H1 (cell line): ENCODE results near the gene DMBX1. TPM values are rescaled to one million over a fixed set of nuclear protein-coding genes. Genes with fewer than 3 reads are reported as not detected.

Source experiments
- CTCF ChIA-PET: fragments of 300-600 bp; sonication (Branson Sonifier 250); formaldehyde crosslinking; loops from one replicate; lab custom pipeline; 2021; ENCODE audit not compliant: partially characterized antibody; lab: Charles Lee
- POLR2A ChIA-PET: fragments of 300-600 bp; sonication (Branson Sonifier 250); formaldehyde crosslinking; loops from one replicate; lab custom pipeline; 2021; ENCODE audit warnings: inconsistent platforms; ENCODE audit not compliant: partially characterized antibody; lab: Charles Lee
- DNase-seq, 2 experiments: peaks; one replicate each; pipeline versions ENCODE4 v3.0.0 to v3.0.0-alpha.2; 2010 to 2022; ENCODE audit warnings: low spot score in 2 of 2, low read depth in 1 of 2, mixed read lengths in 1 of 2
- FAIRE-seq: peaks from 2 replicates; lab custom pipeline; 2011; peaks lifted over from hg19 to GRCh38; lab: Jason Lieb, UNC
- H2AFZ ChIP-seq: 2 replicates; pipeline ENCODE4 v1.8.1; 2012; ENCODE audit warnings: low read length, inconsistent platforms
- H2AK5ac ChIP-seq: 2 replicates; pipeline ENCODE4 v1.6.1; 2013; ENCODE audit warnings: low read depth, low read length
- H2BK120ac ChIP-seq: replicated peaks from 2 replicates; pipeline ENCODE3; 2013; ENCODE audit warnings: low read depth, low read length, inconsistent platforms
- H2BK12ac ChIP-seq: 2 replicates; pipeline ENCODE4 v1.6.1; 2013; ENCODE audit warnings: low read depth, low read length
- H2BK15ac ChIP-seq: 2 replicates; pipeline ENCODE4 v1.6.1; 2013; ENCODE audit warnings: low read length
- H2BK20ac ChIP-seq: 2 replicates; pipeline ENCODE4 v1.6.1; 2013; ENCODE audit warnings: low read length
- H2BK5ac ChIP-seq: 2 replicates; pipeline ENCODE4 v1.6.1; 2013; ENCODE audit warnings: low read depth, low read length
- H3K14ac ChIP-seq: 2 replicates; pipeline ENCODE4 v1.6.1; 2013; ENCODE audit warnings: inconsistent platforms; ENCODE audit not compliant: insufficient read length
- H3K18ac ChIP-seq: 2 replicates; pipeline ENCODE4 v1.6.1; 2013; ENCODE audit warnings: low read length; ENCODE audit errors: extremely low read depth
- H3K23ac ChIP-seq: 2 replicates; pipeline ENCODE4 v1.6.1; 2013; ENCODE audit warnings: inconsistent platforms; ENCODE audit not compliant: insufficient read length
- H3K23me2 ChIP-seq: 2 replicates; pipeline ENCODE4 v1.6.1; 2013; ENCODE audit warnings: low read depth, low read length
- H3K27ac ChIP-seq: 2 replicates; pipeline ENCODE4 v1.6.1; 2011; ENCODE audit warnings: low read depth, low read length, inconsistent platforms
- H3K27me3 ChIP-seq, 4 experiments: replicated peaks in 1 of 4; 1 replicate in 1 of 4; 2 replicates in 3 of 4; pipeline versions ENCODE4 v1.6.1 to v1.8.1; 2011 to 2013; ENCODE audit warnings: low read length in 3 of 4, mild to moderate bottlenecking in 3 of 4, inconsistent platforms in 2 of 4, mixed read lengths in 2 of 4, moderate library complexity in 1 of 4; ENCODE audit not compliant: control insufficient read depth in 3 of 4, insufficient read depth in 3 of 4; ENCODE audit errors: extremely low read depth in 1 of 4
- H3K36me3 ChIP-seq, 4 experiments: 2 replicates each; pipeline versions ENCODE4 v1.6.1 to v1.8.1; 2011 to 2013; ENCODE audit warnings: mild to moderate bottlenecking in 4 of 4, low read length in 3 of 4, moderate library complexity in 2 of 4, control low read depth in 1 of 4, inconsistent platforms in 1 of 4; ENCODE audit not compliant: insufficient read depth in 4 of 4, control insufficient read depth in 2 of 4
- H3K4ac ChIP-seq: replicated peaks from 2 replicates; pipeline ENCODE3; 2013; ENCODE audit warnings: low read length, low read depth, mixed read lengths, inconsistent platforms; ENCODE audit not compliant: insufficient read length
- H3K4me1 ChIP-seq, 4 experiments: replicated peaks in 1 of 4; 1 replicate in 1 of 4; 2 replicates in 3 of 4; pipeline versions ENCODE4 v1.6.1 to v1.8.1; 2011 to 2013; ENCODE audit warnings: low read length in 3 of 4, inconsistent platforms in 2 of 4, mixed read lengths in 1 of 4; ENCODE audit not compliant: insufficient read depth in 4 of 4, control insufficient read depth in 3 of 4
- H3K4me2 ChIP-seq, 2 experiments: 2 replicates each; pipeline versions ENCODE4 v1.6.1 to v1.8.1; 2011 to 2013; ENCODE audit warnings: low read depth in 2 of 2, low read length in 2 of 2, control low read depth in 1 of 2, inconsistent platforms in 1 of 2, mild to moderate bottlenecking in 1 of 2; ENCODE audit not compliant: insufficient read depth in 1 of 2
- H3K4me3 ChIP-seq, 4 experiments: fragments of 200-600, 300-600 bp in 1 of 4; sonication (generic), shearing (Covaris generic), sonication (Bioruptor Twin) in 1 of 4; 2 replicates each; pipeline versions ENCODE4 v1.5.1 to v1.8.1; 2011 to 2016; ENCODE audit warnings: low read length in 4 of 4, low read depth in 3 of 4, control low read depth in 2 of 4, inconsistent platforms in 2 of 4, mild to moderate bottlenecking in 2 of 4, mixed read lengths in 1 of 4, moderate library complexity in 1 of 4; ENCODE audit not compliant: insufficient read depth in 2 of 4; ENCODE audit errors: extremely low read depth in 1 of 4
- H3K56ac ChIP-seq: replicated peaks from 2 replicates; pipeline ENCODE3; 2013; ENCODE audit warnings: low read depth, mild to moderate bottlenecking, mixed read lengths, low read length, inconsistent platforms; ENCODE audit not compliant: insufficient read length
- H3K79me1 ChIP-seq: 2 replicates; pipeline ENCODE4 v1.6.1; 2013; ENCODE audit warnings: low read depth, low read length, control low read depth
- H3K79me2 ChIP-seq, 2 experiments: 2 replicates each; pipeline versions ENCODE4 v1.6.1 to v1.8.1; 2012 to 2013; ENCODE audit warnings: low read length in 2 of 2, mild to moderate bottlenecking in 2 of 2, inconsistent platforms in 1 of 2; ENCODE audit not compliant: insufficient read depth in 2 of 2, control insufficient read depth in 1 of 2
- H3K9ac ChIP-seq, 4 experiments: replicated peaks in 1 of 4; 1 replicate in 1 of 4; 2 replicates in 3 of 4; pipeline versions ENCODE4 v1.6.1 to v1.8.1; 2011 to 2013; ENCODE audit warnings: low read depth in 3 of 4, low read length in 3 of 4, control low read depth in 2 of 4, mild to moderate bottlenecking in 2 of 4, moderate library complexity in 2 of 4, inconsistent platforms in 1 of 4; ENCODE audit errors: extremely low read depth in 1 of 4
- H3K9me3 ChIP-seq, 2 experiments: 2 replicates each; pipeline versions ENCODE4 v1.6.1 to v1.8.1; 2012 to 2013; ENCODE audit warnings: mild to moderate bottlenecking in 2 of 2, moderate library complexity in 2 of 2, control low read depth in 1 of 2, inconsistent platforms in 1 of 2, low read depth in 1 of 2, low read length in 1 of 2, mixed read lengths in 1 of 2; ENCODE audit not compliant: insufficient read depth in 2 of 2
- H4K20me1 ChIP-seq, 2 experiments: replicated peaks in 1 of 2; 2 replicates each; pipeline versions ENCODE3 to v1.8.1; 2011 to 2013; ENCODE audit warnings: inconsistent platforms in 2 of 2, low read length in 2 of 2, mild to moderate bottlenecking in 1 of 2; ENCODE audit not compliant: insufficient read depth in 2 of 2, control insufficient read depth in 1 of 2
- H4K5ac ChIP-seq: 2 replicates; pipeline ENCODE4 v1.6.1; 2013; ENCODE audit warnings: low read length, low read depth, mixed read lengths, inconsistent platforms; ENCODE audit not compliant: insufficient read length
- H4K8ac ChIP-seq: 2 replicates; pipeline ENCODE4 v1.8.0; 2013; ENCODE audit warnings: mild to moderate bottlenecking, moderate library complexity, low read length, inconsistent platforms; ENCODE audit not compliant: insufficient read depth; ENCODE audit errors: extremely low read depth
- H4K91ac ChIP-seq: replicated peaks from 2 replicates; pipeline ENCODE3; 2013; ENCODE audit warnings: low read length, mixed read lengths, inconsistent platforms; ENCODE audit not compliant: insufficient read length
- ATF3 ChIP-seq: IDR thresholded peaks from 2 replicates; pipeline ENCODE4 v1.6.1; 2011; ENCODE audit warnings: low read depth, mild to moderate bottlenecking, low read length; ENCODE audit not compliant: insufficient read depth
- BACH1 ChIP-seq: IDR thresholded peaks from 2 replicates; pipeline ENCODE4 v1.6.1; 2012; ENCODE audit warnings: low read length, improper control_type of control experiment
- BCL11A ChIP-seq, 2 experiments: IDR thresholded peaks; one replicate each; pipeline ENCODE4 v1.6.1; 2011; ENCODE audit warnings: low read depth in 2 of 2, low read length in 2 of 2, mild to moderate bottlenecking in 2 of 2
- CEBPB ChIP-seq: IDR thresholded peaks from 2 replicates; pipeline ENCODE4 v1.6.1; 2012; ENCODE audit warnings: low read depth, low read length
- CREB1 ChIP-seq: IDR thresholded peaks from 2 replicates; pipeline ENCODE4 v1.6.1; 2012; ENCODE audit warnings: inconsistent platforms
- KDM5A ChIP-seq: fragments of 200-600 bp; IDR thresholded peaks from 2 replicates; pipeline ENCODE4 v1.7.1; 2012; ENCODE audit warnings: mild to moderate bottlenecking, low read length, inconsistent platforms, mixed read lengths
- NRF1 ChIP-seq: IDR thresholded peaks from 2 replicates; pipeline ENCODE4 v1.6.1; 2011; ENCODE audit warnings: mild to moderate bottlenecking, low read depth, low read length, improper control_type of control experiment
- POLR2A ChIP-seq, 2 experiments: IDR thresholded peaks; 1 replicate in 1 of 2; 2 replicates in 1 of 2; pipeline ENCODE4 v1.6.1; 2011; ENCODE audit warnings: low read depth in 2 of 2, low read length in 2 of 2, mild to moderate bottlenecking in 2 of 2; ENCODE audit errors: control extremely low read depth in 1 of 2
- RFX5 ChIP-seq: IDR thresholded peaks from 2 replicates; pipeline ENCODE4 v1.6.1; 2011; ENCODE audit warnings: low read depth, low read length, improper control_type of control experiment, borderline replicate concordance
- RXRA ChIP-seq: IDR thresholded peaks from 2 replicates; pipeline ENCODE4 v1.6.1; 2011; ENCODE audit warnings: low read depth, mild to moderate bottlenecking, low read length, moderate library complexity; ENCODE audit not compliant: insufficient read depth
- SP1 ChIP-seq: IDR thresholded peaks from 2 replicates; pipeline ENCODE4 v1.6.1; 2011; ENCODE audit warnings: low read depth, low read length
- WGBS, 2 experiments: shearing (Covaris generic) in 1 of 2; methylation state at CpG; one replicate each; pipeline versions ENCODE4 v1.1.6 to v1.1.7; 2013 to 2015; ENCODE audit warnings: low lambda C conversion rate in 2 of 2, mixed read lengths in 2 of 2, inconsistent platforms in 1 of 2, low coverage in 1 of 2, missing lambda C conversion rate in 1 of 2; ENCODE audit not compliant: insufficient replicate concordance in 2 of 2, insufficient coverage in 1 of 2, insufficient read length in 1 of 2; ENCODE audit errors: extremely low coverage in 1 of 2, missing lambda C conversion rate in 1 of 2; 5-methylcytosine and 5-hydroxymethylcytosine counted together
- polyA plus RNA-seq, 7 experiments: library from polyadenylated mRNA; depleted of rRNA in 3 of 7; stranded (reverse) in 5 of 7; unstranded in 2 of 7; fragments of >200 nt in 5 of 7; fragments of 200-250 nt in 2 of 7; gene quantifications; 1 replicate in 5 of 7; 2 replicates in 1 of 7; 4 replicates in 1 of 7; pipeline versions ENCODE4 v1.2.1 to v1.2.3, GENCODE V29; 2011 to 2013; ENCODE audit warnings: missing spikeins in 2 of 7, mixed read lengths in 2 of 7
- total RNA-seq: library from RNA; stranded (reverse); fragmentation: NEBNext Ultra II Directional; extraction: Animal tissue kit (Norgen Biotek cat#: 25700); gene quantifications from 2 replicates; pipeline ENCODE4 v1.2.1, GENCODE V29; 2021

Gene DMBX1
- total and polyA plus RNA-seq, 2 of the 8 experiments (the other 6 are each of a cell fraction or from before 2014, with no cell fraction given), result 0.23 to 0.30 TPM

GRCh38 chr1:46440478-46440877 lies 49.2 kb upstream of the DMBX1 start:
- no peak overlapping the region for H2BK20ac ChIP-seq
- no peak overlapping the region for H3K18ac ChIP-seq
- no peak overlapping the region for H3K56ac ChIP-seq
- peaks cover 4% of the 10 kb centered on the region; the same call in 1 of the 2 replicates for H3K23me2 ChIP-seq
- peaks cover 0 to 2% (median 0%) of the 10 kb centered on the region in 4 experiments; a peak in 3 of 7 replicates for H3K4me1 ChIP-seq
- H3K79me1 ChIP-seq, result no peaks in the 10 kb centered on the region
- FAIRE-seq, result no peak
- 0 out of 2 replicates have a peak overlapping the region, but pooled peaks have one; percentile 37 for H2BK15ac ChIP-seq
- no peaks in the 10 kb centered on the region for H3K36me3 ChIP-seq
- no peak overlapping the region for H3K4me2 ChIP-seq
- H3K23ac ChIP-seq, result no peak overlapping the region
- 84% methylated on average over 2 of the region's 2 CpGs; no CpG with 5 or more reads in 1 of the 2 experiments for WGBS, 2 experiments
- H2BK12ac ChIP-seq, result no peak overlapping the region
- peaks cover 0 to 5% (median 1%) of the 10 kb centered on the region in 4 experiments; a peak in 5 of 7 replicates for H3K27me3 ChIP-seq
- no peak overlapping the region for H2AFZ ChIP-seq
- no peak for DNase-seq
- no peak overlapping the region for H2BK120ac ChIP-seq
- POLR2A ChIA-PET, result interaction anchor here (1.0 kb wide), 1 partner anchor 100 kb away, joined by 3 read pairs; no protein-coding TSS in a partner anchor
- H2AK5ac ChIP-seq, result no peak overlapping the region
- H4K91ac ChIP-seq, result no peak overlapping the region
- no peak overlapping the region for H3K4me3 ChIP-seq
- no peak overlapping the region for H3K27ac ChIP-seq
- H3K9me3 ChIP-seq, result no peaks in the 10 kb centered on the region
- H3K14ac ChIP-seq, result no peak overlapping the region
- no peak overlapping the region for H4K5ac ChIP-seq
- H3K79me2 ChIP-seq, result no peaks in the 10 kb centered on the region
- H4K20me1 ChIP-seq, result no peaks in the 10 kb centered on the region
- TF ChIP-seq NRF1 (no peak), RFX5 (no peak), KDM5A (no peak), BCL11A (IDR thresholded peaks at IDR 0.05; ENCODE audit: low read depth in 2 of 2, low read length in 2 of 2) (no peak), CREB1 (no peak), RXRA (no peak), POLR2A (IDR thresholded peaks at IDR 0.05; ENCODE audit: control extremely low read depth in 1 of 2, low read depth in 2 of 2, low read length in 2 of 2) (no peak), ATF3 (no peak), SP1 (no peak), BACH1 (no peak), CEBPB (no peak)
- no peak overlapping the region for H2BK5ac ChIP-seq
- CTCF ChIA-PET, result interaction anchor here (0.9 to 27.2 kb wide), 9 partner anchors 7 to 107 kb away, joined by 4 to 513 read pairs (median 17); a partner anchor contains a TSS
- no peak overlapping the region for H3K9ac ChIP-seq
- H4K8ac ChIP-seq, result no peak overlapping the region
- no peak overlapping the region for H3K4ac ChIP-seq
